Upper lobe of left lung (tissue), 6 donors: Measurements from ENCODE around the gene BTBD7. TPM values are rescaled to one million over a fixed set of nuclear protein-coding genes. Genes with fewer than 3 reads are reported as not detected.

Experiments used
- ATAC-seq, 2 donors: fragments of 200-7000 bp; cut with Tn5 transposase; one replicate each; pipeline ENCODE4 v1.9.1; 2022; ENCODE audit warnings: mild to moderate bottlenecking in 2 of 2, moderate library complexity in 2 of 2; ENCODE audit not compliant: low FRiP score in 2 of 2
- DNase-seq, 2 donors: peaks; one replicate each; pipeline ENCODE4 v3.0.0-alpha.2; 2019 to 2020
- H3K27ac ChIP-seq, 4 donors: fragments of 200-600 bp; sonication (generic); one replicate each; pipeline ENCODE4 v1.5.1; 2016 to 2019
- H3K27me3 ChIP-seq, 4 donors: fragments of 200-600 bp; sonication (generic); one replicate each; pipeline ENCODE4 v1.5.1; 2017 to 2019
- H3K36me3 ChIP-seq, 4 donors: fragments of 200-600 bp; sonication (generic); one replicate each; pipeline ENCODE4 v1.5.1; 2016 to 2019
- H3K4me1 ChIP-seq, 4 donors: fragments of 200-600 bp; sonication (generic); one replicate each; pipeline ENCODE4 v1.5.1; 2018 to 2019
- H3K4me3 ChIP-seq, 4 donors: fragments of 200-600 bp; sonication (generic); one replicate each; pipeline ENCODE4 v1.5.1; 2017 to 2019; ENCODE audit warnings: mild to moderate bottlenecking in 2 of 4, moderate library complexity in 1 of 4
- H3K9me3 ChIP-seq, 4 donors: fragments of 200-600 bp; sonication (generic); one replicate each; pipeline ENCODE4 v1.5.1; 2018 to 2019
- EP300 ChIP-seq, 4 donors: sonication (generic); formaldehyde crosslinking; IDR thresholded peaks; one replicate each; pipeline ENCODE4 v1.5.1; 2017; ENCODE audit warnings: antibody characterized with exemption in 4 of 4, control low read depth in 2 of 4
- POLR2A ChIP-seq, 4 donors: fragments of 450-650 bp; IDR thresholded peaks; one replicate each; pipeline ENCODE4 v1.5.1; 2016 to 2017; ENCODE audit warnings: antibody characterized with exemption in 4 of 4, mild to moderate bottlenecking in 2 of 4
- POLR2AphosphoS5 ChIP-seq, 2 donors: sonication (generic); formaldehyde crosslinking; IDR thresholded peaks; one replicate each; pipeline ENCODE4 v1.5.1; 2017; ENCODE audit warnings: antibody characterized with exemption in 2 of 2
- WGBS, 2 donors: methylation state at CpG; one replicate each; pipeline ENCODE4 v1.1.5; 2017 to 2018; 5-methylcytosine and 5-hydroxymethylcytosine counted together
- total RNA-seq, 6 donors: library from RNA; depleted of rRNA in 4 of 6; stranded (reverse); fragments of >200 nt in 4 of 6; gene quantifications; one replicate each; pipeline versions ENCODE4 v1.1.0 to v1.2.1, GENCODE V29; 2016 to 2021
- TF ChIP-seq, protein P1 (sequence below), 6 experiments: fragments of 450-650 bp in 4 of 6; fragments of 200-600 bp in 2 of 6; sonication (generic) in 2 of 6; IDR thresholded peaks; one replicate each; pipeline ENCODE4 v1.5.1; 2016 to 2019; ENCODE audit warnings: antibody characterized with exemption in 6 of 6
- donor health status: DM: no; HTN: no; CAD: no; lungs with moderate emphysema.
- donor health status: DM: no; HTN: yes; CAD: no; lungs with severe emphysema.

Gene BTBD7
- total RNA-seq, 6 donors from 2014 or later: 15.1 to 46.1 (median 36.9) TPM

DNA sequence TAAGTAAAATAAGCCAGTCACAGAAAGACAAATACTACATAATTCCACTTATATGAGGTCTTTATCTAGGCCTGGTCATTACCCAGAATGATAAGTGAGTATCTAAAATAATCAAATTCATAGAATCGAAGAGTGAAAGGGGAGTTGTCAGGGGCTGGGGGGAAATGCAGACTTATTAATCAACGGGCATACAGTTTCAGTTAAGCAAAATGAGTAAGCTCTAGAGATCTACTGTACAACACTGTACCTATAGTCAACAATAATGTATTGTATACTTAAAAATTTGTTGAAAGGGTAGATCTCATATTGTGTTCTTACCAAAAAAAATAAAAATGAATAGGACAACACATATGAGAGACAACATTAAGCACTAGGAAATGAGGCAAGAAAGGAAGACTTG, 13.3 kb downstream of the BTBD7 start:
- ATAC-seq (no peak), DNase-seq (no peak)
- no peak overlapping the region for H3K4me3 ChIP-seq
- WGBS, 2 donors: 80 to 86% methylated on average over 2 of the region's 2 CpGs
- H3K9me3 ChIP-seq: no peaks in the 10 kb centered on the region
- TF ChIP-seq POLR2A (IDR thresholded peaks at IDR 0.05): no peak
- TF ChIP-seq EP300 (IDR thresholded peaks at IDR 0.05): no peak
- TF ChIP-seq, protein P1, sequence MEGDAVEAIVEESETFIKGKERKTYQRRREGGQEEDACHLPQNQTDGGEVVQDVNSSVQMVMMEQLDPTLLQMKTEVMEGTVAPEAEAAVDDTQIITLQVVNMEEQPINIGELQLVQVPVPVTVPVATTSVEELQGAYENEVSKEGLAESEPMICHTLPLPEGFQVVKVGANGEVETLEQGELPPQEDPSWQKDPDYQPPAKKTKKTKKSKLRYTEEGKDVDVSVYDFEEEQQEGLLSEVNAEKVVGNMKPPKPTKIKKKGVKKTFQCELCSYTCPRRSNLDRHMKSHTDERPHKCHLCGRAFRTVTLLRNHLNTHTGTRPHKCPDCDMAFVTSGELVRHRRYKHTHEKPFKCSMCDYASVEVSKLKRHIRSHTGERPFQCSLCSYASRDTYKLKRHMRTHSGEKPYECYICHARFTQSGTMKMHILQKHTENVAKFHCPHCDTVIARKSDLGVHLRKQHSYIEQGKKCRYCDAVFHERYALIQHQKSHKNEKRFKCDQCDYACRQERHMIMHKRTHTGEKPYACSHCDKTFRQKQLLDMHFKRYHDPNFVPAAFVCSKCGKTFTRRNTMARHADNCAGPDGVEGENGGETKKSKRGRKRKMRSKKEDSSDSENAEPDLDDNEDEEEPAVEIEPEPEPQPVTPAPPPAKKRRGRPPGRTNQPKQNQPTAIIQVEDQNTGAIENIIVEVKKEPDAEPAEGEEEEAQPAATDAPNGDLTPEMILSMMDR (IDR thresholded peaks at IDR 0.05): no peak
- no peak for TF ChIP-seq POLR2AphosphoS5 (IDR thresholded peaks at IDR 0.05)
- H3K4me1 ChIP-seq: peaks cover 30 to 45% (median 37%) of the 10 kb centered on the region in 4 donors
- H3K36me3 ChIP-seq: no peaks in the 10 kb centered on the region
- H3K27me3 ChIP-seq: no peaks in the 10 kb centered on the region
- no peak overlapping the region for H3K27ac ChIP-seq

DNA sequence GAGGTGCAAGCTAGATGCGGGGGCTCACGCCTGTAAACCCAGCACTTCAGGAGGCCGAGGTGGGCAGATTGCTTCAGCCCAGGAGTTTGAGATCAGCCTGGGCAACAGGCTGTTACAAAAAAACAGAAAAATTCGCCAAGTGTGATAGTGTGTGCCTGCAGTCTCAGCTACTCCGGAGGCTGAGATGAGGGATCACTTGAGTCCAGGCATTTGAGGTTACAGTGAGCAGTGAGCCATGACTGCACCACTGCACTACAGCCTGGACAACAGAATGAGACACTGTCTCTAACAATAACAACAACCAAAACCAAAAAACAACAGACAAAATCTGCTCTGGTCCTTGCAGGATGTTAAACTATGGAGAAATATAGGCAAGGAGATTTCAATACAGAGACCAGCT, 13.9 kb downstream of the BTBD7 start:
- TF ChIP-seq EP300 (IDR thresholded peaks at IDR 0.05) (no peak), POLR2A (IDR thresholded peaks at IDR 0.05) (no peak), POLR2AphosphoS5 (IDR thresholded peaks at IDR 0.05) (no peak)
- TF ChIP-seq, protein P1 (IDR thresholded peaks at IDR 0.05): no peak
- H3K27ac ChIP-seq: no peak overlapping the region
- H3K36me3 ChIP-seq: no peaks in the 10 kb centered on the region
- peaks cover 28 to 45% (median 34%) of the 10 kb centered on the region in 4 donors for H3K4me1 ChIP-seq
- 88 to 89% methylated on average over 5 of the region's 5 CpGs for WGBS, 2 donors
- DNase-seq (no peak), ATAC-seq (no peak)
- no peaks in the 10 kb centered on the region for H3K27me3 ChIP-seq
- H3K9me3 ChIP-seq: no peaks in the 10 kb centered on the region
- H3K4me3 ChIP-seq: no peak overlapping the region

DNA sequence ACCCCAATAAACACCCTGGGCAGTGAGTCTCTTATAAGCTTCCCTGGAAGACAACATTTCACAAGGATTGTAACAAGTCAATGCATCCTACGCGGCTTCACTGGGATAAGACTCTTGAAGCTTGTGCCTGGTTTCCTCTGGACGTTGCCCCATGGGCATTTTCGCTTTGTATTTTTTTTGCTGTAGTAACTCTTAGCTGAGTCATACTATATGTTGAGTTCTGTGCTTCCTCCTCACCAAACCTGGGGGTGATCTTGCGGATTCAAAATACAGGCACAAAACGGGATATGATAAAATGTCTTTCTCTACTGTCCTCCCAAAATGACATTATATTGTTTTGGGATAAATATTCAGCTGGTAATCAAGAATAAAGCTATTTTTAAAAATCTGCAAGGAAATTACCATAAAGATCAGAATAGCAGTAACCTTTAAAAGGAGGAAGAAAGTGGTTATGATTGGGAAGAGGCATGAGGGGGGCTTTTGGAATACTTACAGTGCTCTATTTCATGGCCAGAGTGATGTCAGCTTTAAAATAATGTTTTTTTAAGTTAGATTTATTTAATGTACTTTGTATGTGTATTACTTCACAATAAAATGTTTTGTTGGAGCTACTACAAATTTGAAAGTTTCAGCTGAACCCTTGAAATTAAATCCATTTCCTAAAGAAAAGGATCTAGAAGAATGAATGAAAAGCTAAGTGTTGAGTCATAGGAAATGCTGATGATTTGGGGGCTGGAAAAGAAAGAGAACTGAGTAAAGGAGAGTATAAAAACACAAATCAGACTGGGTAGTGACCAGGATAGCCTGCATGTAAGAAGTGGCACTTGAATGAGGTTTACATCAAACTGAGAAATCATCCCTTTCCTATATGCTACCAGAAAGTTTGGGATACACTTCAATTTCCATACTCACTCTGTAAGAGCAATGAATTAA, 14.7 kb downstream of the BTBD7 start:
- no peak overlapping the region for H3K4me3 ChIP-seq

DNA sequence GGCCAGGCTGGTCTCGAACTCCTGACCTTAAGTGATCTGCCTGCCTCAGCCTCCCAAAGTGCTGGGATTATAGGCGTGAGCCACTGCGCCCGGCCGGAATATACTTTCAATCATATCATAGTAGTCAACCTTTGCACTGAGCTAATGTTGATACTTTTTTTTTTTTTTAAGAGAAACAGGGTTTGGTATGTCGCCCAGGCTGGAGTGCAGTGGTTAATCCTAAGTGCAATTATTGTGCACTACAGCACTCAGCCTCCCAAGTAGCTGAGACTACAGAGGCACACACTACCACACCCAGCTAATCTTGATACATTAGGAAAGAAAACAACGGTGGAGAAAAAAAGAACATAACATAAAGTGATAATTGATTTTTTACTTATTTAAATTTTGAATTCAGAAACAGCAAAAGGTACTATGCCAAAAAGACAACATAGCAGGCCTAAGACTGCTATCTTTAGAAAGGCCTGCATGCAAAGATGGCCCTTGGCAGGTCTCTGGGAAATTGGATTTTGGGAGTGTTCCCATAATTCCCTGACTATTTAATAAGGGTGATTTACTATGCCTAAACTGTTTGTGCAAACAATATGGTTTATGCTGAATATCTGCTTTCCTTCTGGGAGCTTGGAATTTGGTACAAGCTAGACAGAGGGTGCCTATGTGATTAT, 15.5 kb downstream of the BTBD7 start:
- DNase-seq (peak in 1 of 2 donors; percentile 50), ATAC-seq (peak in 1 of 2 donors; percentile 51)
- WGBS, 2 donors: 78 to 82% methylated on average over 7 of the region's 7 CpGs
- no peaks in the 10 kb centered on the region for H3K27me3 ChIP-seq
- peaks cover 23 to 34% (median 26%) of the 10 kb centered on the region in 4 donors for H3K4me1 ChIP-seq
- H3K4me3 ChIP-seq: no peak overlapping the region
- no peaks in the 10 kb centered on the region for H3K36me3 ChIP-seq
- no peak overlapping the region for H3K27ac ChIP-seq
- TF ChIP-seq POLR2AphosphoS5 (IDR thresholded peaks at IDR 0.05): no peak
- no peaks in the 10 kb centered on the region for H3K9me3 ChIP-seq

More for the DNA sequence above, 14.7 kb downstream of the BTBD7 start:
- peak in 1 of 2 donors; percentile 36 for DNase-seq
- H3K9me3 ChIP-seq: no peaks in the 10 kb centered on the region
- peaks cover 24 to 39% (median 30%) of the 10 kb centered on the region in 4 donors for H3K4me1 ChIP-seq
- no peaks in the 10 kb centered on the region for H3K27me3 ChIP-seq
- 60 to 84% methylated on average over 6 of the region's 6 CpGs for WGBS, 2 donors
- H3K36me3 ChIP-seq: no peaks in the 10 kb centered on the region
- TF ChIP-seq EP300 (IDR thresholded peaks at IDR 0.05) (no peak), POLR2A (IDR thresholded peaks at IDR 0.05) (no peak), POLR2AphosphoS5 (IDR thresholded peaks at IDR 0.05) (no peak)
- TF ChIP-seq, protein P1 (IDR thresholded peaks at IDR 0.05): no peak
- ATAC-seq: peak in 1 of 2 donors; percentile 78
- no peak overlapping the region for H3K27ac ChIP-seq

DNA sequence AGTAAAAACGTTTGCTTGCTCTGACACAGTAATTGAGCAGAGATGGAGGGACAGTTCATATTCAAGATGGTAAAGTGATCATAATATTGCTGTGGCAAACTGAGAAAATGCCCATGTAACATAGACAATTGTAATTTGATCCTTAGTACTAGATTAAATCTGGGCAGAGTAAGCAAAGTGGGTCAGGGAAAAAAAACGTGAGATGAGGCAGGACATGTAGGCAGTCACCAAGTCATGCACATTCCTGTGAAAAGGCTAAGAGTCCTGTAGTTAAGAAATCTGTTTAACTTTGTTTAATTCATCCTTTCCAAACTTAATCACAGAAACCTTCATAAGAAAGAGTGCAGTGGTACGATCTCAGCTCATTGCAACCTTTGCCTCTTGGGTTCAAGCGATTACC, 16.1 kb downstream of the BTBD7 start:
- no peaks in the 10 kb centered on the region for H3K9me3 ChIP-seq
- H3K27me3 ChIP-seq: no peaks in the 10 kb centered on the region
- H3K4me3 ChIP-seq: no peak overlapping the region
- no peak overlapping the region for H3K27ac ChIP-seq
- 76 to 82% methylated on average over 4 of the region's 4 CpGs for WGBS, 2 donors
- no peak for DNase-seq
- ATAC-seq: no peak
- H3K4me1 ChIP-seq: peaks cover 23 to 34% (median 26%) of the 10 kb centered on the region in 4 donors
- no peaks in the 10 kb centered on the region for H3K36me3 ChIP-seq
- TF ChIP-seq, protein P1 (IDR thresholded peaks at IDR 0.05): no peak
- TF ChIP-seq POLR2A (IDR thresholded peaks at IDR 0.05): no peak
- no peak for TF ChIP-seq EP300 (IDR thresholded peaks at IDR 0.05)
- TF ChIP-seq POLR2AphosphoS5 (IDR thresholded peaks at IDR 0.05): no peak
